Hair follicular keratinocyte (primary cell): ENCODE data around the gene DHRS11. TPM values are rescaled to one million over a fixed set of nuclear protein-coding genes. Genes with fewer than 3 reads are reported as not detected.

ENCODE experiments used
- total RNA-seq: library from RNA; depleted of rRNA; stranded (reverse); fragments of >200 nt; gene quantifications from 2 replicates; pipeline ENCODE4 v1.2.3, GENCODE V29; 2015

Gene DHRS11, protein sequence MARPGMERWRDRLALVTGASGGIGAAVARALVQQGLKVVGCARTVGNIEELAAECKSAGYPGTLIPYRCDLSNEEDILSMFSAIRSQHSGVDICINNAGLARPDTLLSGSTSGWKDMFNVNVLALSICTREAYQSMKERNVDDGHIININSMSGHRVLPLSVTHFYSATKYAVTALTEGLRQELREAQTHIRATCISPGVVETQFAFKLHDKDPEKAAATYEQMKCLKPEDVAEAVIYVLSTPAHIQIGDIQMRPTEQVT
- 8.3 and 13.4 TPM in 2 replicates for total RNA-seq

DNA sequence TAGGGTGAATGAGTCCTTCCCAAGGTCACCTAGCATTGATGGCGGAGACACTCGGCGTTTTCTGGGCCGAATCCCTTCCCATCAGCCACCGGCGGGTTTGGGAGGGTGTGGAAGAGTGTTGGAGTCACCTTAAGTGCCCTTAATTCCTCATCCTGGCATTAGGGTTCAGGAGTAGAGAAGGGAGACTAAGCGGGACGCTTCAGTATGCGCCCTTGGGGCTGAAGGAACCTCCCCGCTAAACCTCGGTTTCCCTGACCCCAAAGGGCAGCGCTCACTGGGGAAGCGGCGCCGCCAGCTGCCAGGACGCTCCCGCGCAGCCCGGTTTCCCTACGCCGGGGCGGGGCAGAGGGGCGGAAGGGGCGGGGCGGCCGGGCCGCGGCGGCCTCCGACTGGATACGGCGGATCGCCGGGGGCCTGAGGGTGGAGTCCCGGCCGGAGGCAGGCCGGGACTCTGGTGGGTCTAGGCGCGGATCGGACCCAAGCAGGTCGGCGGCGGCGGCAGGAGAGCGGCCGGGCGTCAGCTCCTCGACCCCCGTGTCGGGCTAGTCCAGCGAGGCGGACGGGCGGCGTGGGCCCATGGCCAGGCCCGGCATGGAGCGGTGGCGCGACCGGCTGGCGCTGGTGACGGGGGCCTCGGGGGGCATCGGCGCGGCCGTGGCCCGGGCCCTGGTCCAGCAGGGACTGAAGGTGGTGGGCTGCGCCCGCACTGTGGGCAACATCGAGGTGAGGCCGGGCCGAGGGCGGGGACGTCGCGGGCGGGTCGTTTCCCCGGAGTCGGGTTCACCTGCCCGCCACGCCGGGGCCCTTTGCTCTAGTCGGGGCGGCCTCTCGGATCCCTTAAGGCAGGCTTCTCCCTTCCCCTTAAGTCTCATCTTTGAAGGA lies at the start of gene DHRS11:
TSS of gene DHRS11 (plus strand) at position 446 of the 882 bp plus-strand sequence. CDS start at position 577, 131 bp downstream.

DNA sequence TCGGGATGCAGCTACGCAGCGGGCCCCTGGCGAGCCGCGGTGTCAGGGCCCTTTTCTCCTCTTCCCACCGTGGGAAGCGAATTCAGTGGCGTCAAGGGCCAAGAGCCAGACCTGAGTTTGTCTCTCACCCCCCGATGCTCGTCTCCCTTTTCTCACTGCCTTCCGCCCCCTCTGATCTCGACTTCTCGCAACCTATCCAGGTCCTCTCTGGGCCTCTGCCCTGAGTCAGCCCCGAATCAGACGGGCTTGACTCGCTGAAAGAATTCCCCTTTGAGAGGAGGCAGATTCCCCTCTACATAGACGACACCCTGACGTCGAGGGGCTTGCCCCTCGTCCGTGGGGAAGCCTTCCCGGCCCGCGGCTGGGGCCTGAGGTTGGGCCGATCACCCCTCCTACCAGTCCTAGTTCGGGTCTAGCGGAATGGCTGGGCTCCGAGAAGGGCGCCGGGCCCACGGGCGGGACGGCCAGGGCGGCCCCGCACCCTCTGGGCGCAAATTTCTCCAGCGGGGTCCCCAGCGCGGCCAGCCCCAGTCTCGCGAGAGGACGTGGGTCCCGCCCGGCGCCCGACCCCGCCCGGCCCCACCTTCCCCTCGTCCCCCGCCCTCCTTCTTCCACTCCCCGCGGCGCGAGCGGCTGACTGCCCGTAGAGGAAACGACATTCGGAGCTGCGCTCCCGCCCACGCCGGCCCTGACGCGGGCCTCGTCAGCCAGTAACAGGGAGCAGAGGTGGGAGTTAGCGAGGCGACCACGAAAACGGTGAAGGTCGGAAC lies 47.2 kb upstream of the DHRS11 start, which contains the start of gene GGNBP2:
TSS of gene GGNBP2 (plus strand) at position 613 of the 770 bp plus-strand sequence. CDS start 806 bp downstream, outside the sequence.

DNA sequence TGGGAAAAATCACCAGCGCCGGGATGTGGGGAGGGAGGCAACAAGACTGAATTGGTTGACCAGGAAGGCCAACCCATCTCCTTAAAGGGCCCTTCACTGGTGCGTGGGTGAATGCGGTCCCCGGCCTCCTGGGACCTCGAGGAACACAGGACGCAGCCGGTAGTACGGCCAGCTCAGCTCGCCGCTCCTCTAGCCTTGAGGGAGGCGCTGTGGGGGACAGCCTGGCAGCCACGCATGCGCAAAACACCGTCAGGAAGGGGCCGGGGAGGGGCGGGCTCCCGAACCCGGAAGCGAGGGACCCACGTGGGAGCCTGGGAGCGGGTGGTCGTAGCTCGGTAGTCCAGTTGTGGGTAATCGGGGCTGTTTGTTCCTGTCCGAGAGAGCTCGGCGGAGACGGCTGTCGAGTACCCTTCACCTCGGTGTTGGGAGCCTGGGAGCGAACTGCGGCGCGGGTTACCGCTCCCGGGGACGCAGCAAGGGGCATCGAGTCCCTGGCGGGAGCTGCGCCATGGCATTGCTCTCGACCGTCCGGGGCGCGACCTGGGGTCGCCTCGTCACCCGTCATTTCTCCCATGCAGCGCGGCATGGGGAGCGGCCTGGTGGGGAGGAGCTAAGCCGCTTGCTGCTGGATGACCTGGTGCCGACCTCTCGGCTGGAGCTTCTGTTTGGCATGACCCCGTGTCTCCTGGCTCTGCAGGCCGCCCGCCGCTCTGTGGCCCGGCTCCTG lies 9.8 kb downstream of the DHRS11 start, which contains the start of gene MRM1:
TSS of gene MRM1 (plus strand) at position 281 of the 727 bp plus-strand sequence. CDS start at position 509, 228 bp downstream.

Other genes starting within 250 kb of the DHRS11 start
- not detected in 2 replicates for gene TBC1D3H, start 203.4 kb upstream of the DHRS11 start, total RNA-seq
- 45.7 and 50.3 TPM in 2 replicates for gene ZNHIT3, start 105.2 kb upstream of the DHRS11 start, total RNA-seq
- gene MYO19, start 57.0 kb upstream of the DHRS11 start, total RNA-seq: 66.5 and 79.0 TPM in 2 replicates
- 6.4 and 10.4 TPM in 2 replicates for gene PIGW, start 56.9 kb upstream of the DHRS11 start, total RNA-seq
- 28.0 and 33.4 TPM in 2 replicates for gene GGNBP2, start 47.0 kb upstream of the DHRS11 start, total RNA-seq
- gene MRM1, start 9.7 kb downstream of the DHRS11 start, total RNA-seq: 9.4 and 13.8 TPM in 2 replicates